OCI-LY1 (cell line): ENCODE measurements around the gene CACNA2D1.

ENCODE experiments used
- H2AFZ ChIP-seq: fragments of 200-600 bp; sonication (generic), shearing (Covaris generic); 2 replicates; pipeline ENCODE4 v1.6.0; 2014; ENCODE audit warnings: antibody characterized with exemption, mild to moderate bottlenecking, low read length
- H3F3A ChIP-seq: fragments of 200-600 bp; sonication (generic), shearing (Covaris generic); 2 replicates; pipeline ENCODE4 v1.6.0; 2014; ENCODE audit warnings: mild to moderate bottlenecking, antibody characterized with exemption, low read length, moderate library complexity; ENCODE audit not compliant: insufficient read depth
- H3K27ac ChIP-seq: fragments of 200-600 bp; sonication (generic); 2 replicates; pipeline ENCODE4 v1.5.1; 2014; ENCODE audit warnings: low read length, mixed run types, mild to moderate bottlenecking, low read depth; ENCODE audit not compliant: poor library complexity, severe bottlenecking
- H3K27me3 ChIP-seq: fragments of 200-600 bp; sonication (generic); 2 replicates; pipeline ENCODE4 v1.6.0; 2014; ENCODE audit warnings: antibody characterized with exemption, mild to moderate bottlenecking, low read length, moderate library complexity; ENCODE audit not compliant: insufficient read depth
- H3K36me3 ChIP-seq: fragments of 200-600 bp; sonication (generic); 2 replicates; pipeline ENCODE4 v1.6.1; 2014; ENCODE audit warnings: mild to moderate bottlenecking, antibody characterized with exemption, low read length, moderate library complexity, mixed read lengths; ENCODE audit not compliant: insufficient read depth
- H3K4me1 ChIP-seq: fragments of 200-600 bp; sonication (generic); 2 replicates; pipeline ENCODE4 v1.5.1; 2014; ENCODE audit warnings: mild to moderate bottlenecking, low read length, moderate library complexity; ENCODE audit not compliant: insufficient read depth, severe bottlenecking
- H3K4me2 ChIP-seq: fragments of 200-600 bp; sonication (generic), shearing (Covaris generic); 2 replicates; pipeline ENCODE4 v1.6.1; 2014; ENCODE audit warnings: low read length
- H3K4me3 ChIP-seq: fragments of 200-600 bp; sonication (generic); 2 replicates; pipeline ENCODE4 v1.5.1; 2014; ENCODE audit warnings: low read length, low read depth, mild to moderate bottlenecking, mixed read lengths; ENCODE audit not compliant: poor library complexity, severe bottlenecking
- H3K79me2 ChIP-seq: fragments of 200-600 bp; shearing (Covaris generic); 2 replicates; pipeline ENCODE4 v1.6.1; 2016; ENCODE audit warnings: mixed run types, low read length, mixed read lengths; ENCODE audit not compliant: insufficient read depth
- H3K9ac ChIP-seq: fragments of 200-600 bp; sonication (generic), shearing (Covaris generic); 2 replicates; pipeline ENCODE4 v1.6.1; 2014; ENCODE audit warnings: mild to moderate bottlenecking, low read length, mixed read lengths
- H3K9me2 ChIP-seq: fragments of 200-600 bp; sonication (generic), shearing (Covaris generic); 2 replicates; pipeline ENCODE4 v1.6.1; 2014; ENCODE audit warnings: low read depth, mild to moderate bottlenecking, low read length, mixed read lengths
- H3K9me3 ChIP-seq: fragments of 200-600 bp; shearing (Covaris generic); 2 replicates; pipeline ENCODE4 v1.6.1; 2014; ENCODE audit warnings: low read length, mixed read lengths
- H4K20me1 ChIP-seq: fragments of 200-600 bp; sonication (generic), shearing (Covaris generic); 2 replicates; pipeline ENCODE4 v1.6.0; 2016; ENCODE audit warnings: mild to moderate bottlenecking, low read length; ENCODE audit not compliant: insufficient read depth
- CTCF ChIP-seq: fragments of 200-600 bp; sonication (generic), shearing (Covaris generic); IDR thresholded peaks from 2 replicates; pipeline ENCODE4 v1.5.1; 2017; ENCODE audit warnings: mild to moderate bottlenecking, antibody characterized with exemption, low read length, moderate library complexity, mixed read lengths
- EZH2 ChIP-seq: fragments of 200-600 bp; sonication (generic), shearing (Covaris generic); IDR thresholded peaks from 2 replicates; pipeline ENCODE4 v1.8.0; 2017; ENCODE audit warnings: borderline replicate concordance, mixed run types, mild to moderate bottlenecking, antibody characterized with exemption, low read length, moderate library complexity, mixed read lengths

The CACNA2D1 gene

GRCh38 chr7:82268632-82269031 is 174.9 kb downstream of the CACNA2D1 start:
- Histone ChIP-seq H3K9ac (no peak overlapping the region), H3K27me3 (no peaks in the 10 kb centered on the region), H3K9me2 (no peaks in the 10 kb centered on the region; the same call in 1 of the 2 replicates), H3K79me2 (no peaks in the 10 kb centered on the region), H2AFZ (no peak overlapping the region), H3K4me3 (no peak overlapping the region), H3K4me2 (no peak overlapping the region), H3K36me3 (no peaks in the 10 kb centered on the region), H3K4me1 (no peaks in the 10 kb centered on the region), H4K20me1 (no peaks in the 10 kb centered on the region), H3K9me3 (no peaks in the 10 kb centered on the region), H3F3A (no peaks in the 10 kb centered on the region), H3K27ac (no peak overlapping the region)
- no peak for TF ChIP-seq CTCF
- no peak for TF ChIP-seq EZH2

DNA sequence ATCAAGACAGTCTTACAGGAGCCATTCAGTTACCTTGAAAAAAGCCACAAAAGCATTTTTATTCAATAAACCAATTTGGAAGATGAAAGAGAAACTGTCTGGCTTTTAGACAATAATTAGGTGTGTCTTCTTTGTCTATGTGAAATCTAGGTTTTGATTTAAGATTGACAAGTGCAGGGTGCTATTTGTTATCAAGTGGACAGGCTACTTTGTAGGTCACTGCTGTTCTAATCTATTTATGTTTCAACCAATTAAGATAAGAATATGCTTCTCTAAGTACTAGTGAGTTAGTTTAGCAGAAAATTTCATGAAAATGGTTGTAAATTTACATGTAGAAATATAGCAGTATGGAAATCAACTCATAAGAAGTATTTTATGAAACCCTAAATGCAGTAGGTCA is 177.5 kb downstream of the CACNA2D1 start:
- no peaks in the 10 kb centered on the region for H4K20me1 ChIP-seq
- H2AFZ ChIP-seq: no peak overlapping the region
- no peaks in the 10 kb centered on the region for H3F3A ChIP-seq
- H3K4me1 ChIP-seq: no peaks in the 10 kb centered on the region
- H3K4me2 ChIP-seq: no peak overlapping the region
- H3K9me3 ChIP-seq: no peaks in the 10 kb centered on the region
- no peaks in the 10 kb centered on the region for H3K27me3 ChIP-seq
- H3K4me3 ChIP-seq: no peak overlapping the region
- H3K9ac ChIP-seq: no peak overlapping the region
- H3K27ac ChIP-seq: no peak overlapping the region
- no peaks in the 10 kb centered on the region for H3K79me2 ChIP-seq
- H3K36me3 ChIP-seq: no peaks in the 10 kb centered on the region
- TF ChIP-seq CTCF (no peak), EZH2 (no peak)
- no peaks in the 10 kb centered on the region for H3K9me2 ChIP-seq

- H3K36me3 ChIP-seq: no peaks in the 10 kb centered on the region
- H3K9ac ChIP-seq: no peak overlapping the region
- H4K20me1 ChIP-seq: no peaks in the 10 kb centered on the region
- no peak for TF ChIP-seq EZH2
- no peak for TF ChIP-seq CTCF
- H3K9me3 ChIP-seq: no peaks in the 10 kb centered on the region
- H3F3A ChIP-seq: no peaks in the 10 kb centered on the region
- H3K79me2 ChIP-seq: no peaks in the 10 kb centered on the region
- no peak overlapping the region for H3K4me2 ChIP-seq
- no peak overlapping the region for H3K27ac ChIP-seq
- H2AFZ ChIP-seq: no peak overlapping the region
- no peak overlapping the region for H3K4me3 ChIP-seq
- no peaks in the 10 kb centered on the region for H3K4me1 ChIP-seq
- H3K27me3 ChIP-seq: no peaks in the 10 kb centered on the region
- H3K9me2 ChIP-seq: no peaks in the 10 kb centered on the region
Observed at GRCh38 chr7:82264783-82265305, 178.7 kb downstream of the CACNA2D1 start.
